Thymus (tissue), 11 donors: ENCODE measurements around the gene ADAMTSL3. TPM values are rescaled to one million over a fixed set of nuclear protein-coding genes. Genes with fewer than 3 reads are reported as not detected.

Experiments used
- DNase-seq, 9 donors: peaks; one replicate each; pipeline ENCODE4 v3.0.0-alpha.2; 2013; ENCODE audit warnings: low spot score in 9 of 9, low read depth in 6 of 9, missing footprints in 1 of 9
- H3K27ac ChIP-seq, 2 donors: one replicate each; pipeline ENCODE4 v1.5.1; 2013; ENCODE audit warnings: control low read depth in 1 of 2, low read depth in 1 of 2, low read length in 1 of 2, mild to moderate bottlenecking in 1 of 2, moderate library complexity in 1 of 2
- H3K27me3 ChIP-seq, 2 donors: one replicate each; pipeline ENCODE4 v1.5.1; 2013; ENCODE audit warnings: low read length in 1 of 2; ENCODE audit not compliant: control insufficient read depth in 2 of 2, insufficient read depth in 1 of 2
- H3K36me3 ChIP-seq, 2 donors: one replicate each; pipeline ENCODE4 v1.5.1; 2013; ENCODE audit warnings: low read length in 1 of 2, mild to moderate bottlenecking in 1 of 2, moderate library complexity in 1 of 2; ENCODE audit not compliant: control insufficient read depth in 2 of 2, insufficient read depth in 2 of 2
- H3K4me1 ChIP-seq, 2 donors: one replicate each; pipeline ENCODE4 v1.5.1; 2013; ENCODE audit warnings: low read length in 2 of 2; ENCODE audit not compliant: control insufficient read depth in 2 of 2, insufficient read depth in 2 of 2
- H3K4me3 ChIP-seq, 2 donors: one replicate each; pipeline ENCODE4 v1.5.1; 2013; ENCODE audit warnings: low read length in 2 of 2, control low read depth in 1 of 2, mild to moderate bottlenecking in 1 of 2
- H3K9me3 ChIP-seq, 2 donors: one replicate each; pipeline ENCODE4 v1.5.1; 2013; ENCODE audit warnings: low read length in 1 of 2, mild to moderate bottlenecking in 1 of 2; ENCODE audit not compliant: control insufficient read depth in 2 of 2, insufficient read depth in 1 of 2
- WGBS: extraction: QIAGEN DNeasy Blood & Tissue Kit; methylation state at CpG from one replicate; pipeline ENCODE4 v1.1.7; 2013; 5-methylcytosine and 5-hydroxymethylcytosine counted together
- polyA plus RNA-seq: library from polyadenylated mRNA; stranded (reverse); fragments of 200-250 nt; gene quantifications from one replicate; pipeline ENCODE4 v1.2.3, GENCODE V29; 2013
- total RNA-seq: library from RNA; stranded (reverse); fragments of 120-200 nt; gene quantifications from one replicate; pipeline ENCODE4 v1.2.4, GENCODE V29; 2013
- donor health status: healthy.

ADAMTSL3 gene
- total and polyA plus RNA-seq, 2 donors: 0.39 to 1.3 TPM

GRCh38 chr15:83854950-83855707 lies 201.2 kb downstream of the ADAMTSL3 start:
- Histone ChIP-seq H3K4me3 (no peak overlapping the region), H3K4me1 (no peaks in the 10 kb centered on the region), H3K9me3 (no peaks in the 10 kb centered on the region), H3K36me3 (no peaks in the 10 kb centered on the region), H3K27me3 (no peaks in the 10 kb centered on the region), H3K27ac (no peak overlapping the region)
- WGBS: 96% methylated on average over 3 of the region's 3 CpGs
- DNase-seq: no peak

- Histone ChIP-seq H3K27ac (no peak overlapping the region), H3K27me3 (no peaks in the 10 kb centered on the region), H3K36me3 (no peaks in the 10 kb centered on the region), H3K9me3 (no peaks in the 10 kb centered on the region), H3K4me3 (no peak overlapping the region), H3K4me1 (no peaks in the 10 kb centered on the region)
- DNase-seq: no peak
- WGBS: 84% methylated on average over 1 of the region's 1 CpG
These were observed 202.0 kb downstream of the ADAMTSL3 start for GRCh38 chr15:83855956-83856355.

- no peak overlapping the region for H3K4me3 ChIP-seq
- H3K9me3 ChIP-seq: no peaks in the 10 kb centered on the region
- H3K27ac ChIP-seq: no peak overlapping the region
- no peaks in the 10 kb centered on the region for H3K27me3 ChIP-seq
- H3K4me1 ChIP-seq: no peaks in the 10 kb centered on the region
- 94% methylated on average over 5 of the region's 5 CpGs for WGBS
- no peaks in the 10 kb centered on the region for H3K36me3 ChIP-seq
- no peak for DNase-seq
These were observed 205.0 kb downstream of the ADAMTSL3 start for GRCh38 chr15:83858820-83859505.

DNA sequence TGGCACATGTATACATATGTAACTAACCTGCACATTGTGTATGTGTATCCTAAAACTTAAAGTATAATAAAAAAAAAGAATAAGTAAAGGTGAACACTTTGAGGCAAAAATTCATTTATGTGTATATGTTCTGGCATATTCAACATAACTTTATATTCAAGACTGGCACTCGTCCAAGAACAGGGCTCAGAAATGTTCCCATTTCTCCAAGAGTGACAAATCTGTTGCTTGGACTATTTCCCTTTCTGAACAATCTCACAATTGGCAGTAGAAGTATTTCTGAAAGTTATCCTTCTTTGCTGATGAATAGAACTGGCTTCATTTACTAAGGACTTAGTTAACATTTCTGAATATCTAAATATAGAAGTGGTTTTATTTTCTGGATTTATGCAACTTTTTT lies 212.8 kb downstream of the ADAMTSL3 start:
- Histone ChIP-seq H3K9me3 (no peaks in the 10 kb centered on the region), H3K27me3 (no peaks in the 10 kb centered on the region), H3K4me3 (no peak overlapping the region), H3K36me3 (no peaks in the 10 kb centered on the region), H3K4me1 (no peaks in the 10 kb centered on the region), H3K27ac (no peak overlapping the region)
- no peak for DNase-seq
- 86% methylated on average over 1 of the region's 1 CpG for WGBS

DNA sequence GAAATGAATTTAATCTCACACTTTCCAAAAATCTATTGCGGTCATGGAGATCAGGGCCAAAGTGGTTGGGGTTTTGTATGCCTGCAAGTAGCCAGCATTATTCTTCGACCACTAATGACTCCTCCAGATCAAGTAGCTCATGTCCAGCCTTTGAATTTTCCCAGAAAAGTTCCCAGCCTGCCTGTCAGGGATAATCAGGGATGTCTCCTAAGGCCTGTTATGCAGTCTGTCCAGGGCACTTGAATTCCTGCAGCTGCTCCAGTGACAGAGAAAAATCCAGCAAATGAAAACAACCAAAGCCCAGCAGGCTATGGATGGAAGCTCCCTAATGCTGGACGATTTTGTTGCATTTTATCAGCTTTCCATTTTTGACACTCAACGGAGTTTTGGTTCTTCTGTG lies 215.4 kb downstream of the ADAMTSL3 start:
- H3K4me1 ChIP-seq: no peaks in the 10 kb centered on the region
- H3K4me3 ChIP-seq: no peak overlapping the region
- H3K36me3 ChIP-seq: no peaks in the 10 kb centered on the region
- H3K27ac ChIP-seq: no peak overlapping the region
- no peak for DNase-seq
- H3K9me3 ChIP-seq: no peaks in the 10 kb centered on the region
- H3K27me3 ChIP-seq: no peaks in the 10 kb centered on the region
- WGBS: 79% methylated on average over 4 of the region's 4 CpGs

GRCh38 chr15:83871808-83872559 lies 218.1 kb downstream of the ADAMTSL3 start:
- H3K27me3 ChIP-seq: no peaks in the 10 kb centered on the region
- DNase-seq: no peak
- no peaks in the 10 kb centered on the region for H3K9me3 ChIP-seq
- no peaks in the 10 kb centered on the region for H3K36me3 ChIP-seq
- H3K4me1 ChIP-seq: no peaks in the 10 kb centered on the region
- no peak overlapping the region for H3K27ac ChIP-seq
- H3K4me3 ChIP-seq: no peak overlapping the region
- WGBS: 57% methylated on average over 7 of the region's 7 CpGs

GRCh38 chr15:83873966-83874365 lies 220.0 kb downstream of the ADAMTSL3 start:
- Histone ChIP-seq H3K27me3 (no peaks in the 10 kb centered on the region), H3K9me3 (no peaks in the 10 kb centered on the region), H3K36me3 (no peaks in the 10 kb centered on the region), H3K4me1 (no peaks in the 10 kb centered on the region), H3K4me3 (no peak overlapping the region), H3K27ac (no peak overlapping the region)
- WGBS: 93% methylated on average over 7 of the region's 7 CpGs
- no peak for DNase-seq

GRCh38 chr15:83880529-83880928 lies 226.6 kb downstream of the ADAMTSL3 start:
- Histone ChIP-seq H3K27ac (no peak overlapping the region), H3K36me3 (no peaks in the 10 kb centered on the region), H3K27me3 (no peaks in the 10 kb centered on the region), H3K9me3 (no peaks in the 10 kb centered on the region), H3K4me1 (no peaks in the 10 kb centered on the region), H3K4me3 (no peak overlapping the region)
- 92% methylated on average over 2 of the region's 2 CpGs for WGBS
- DNase-seq: no peak

- WGBS: 94% methylated on average over 3 of the region's 3 CpGs
- H3K4me3 ChIP-seq: no peak overlapping the region
- no peak overlapping the region for H3K27ac ChIP-seq
- no peaks in the 10 kb centered on the region for H3K4me1 ChIP-seq
- DNase-seq: no peak
- H3K27me3 ChIP-seq: no peaks in the 10 kb centered on the region
- no peaks in the 10 kb centered on the region for H3K9me3 ChIP-seq
- no peaks in the 10 kb centered on the region for H3K36me3 ChIP-seq
These were observed 227.2 kb downstream of the ADAMTSL3 start for GRCh38 chr15:83881156-83881555.
